ENCODE results near the gene CR1.

GRCh38 chr1:207633226-207633625 lies 137.3 kb downstream of the CR1 start:
- TF ChIP-seq CTCF (conservative IDR thresholded peaks at IDR 0.05; ENCODE audit: low read depth, low read length): no peak
- TF ChIP-seq, protein P1, sequence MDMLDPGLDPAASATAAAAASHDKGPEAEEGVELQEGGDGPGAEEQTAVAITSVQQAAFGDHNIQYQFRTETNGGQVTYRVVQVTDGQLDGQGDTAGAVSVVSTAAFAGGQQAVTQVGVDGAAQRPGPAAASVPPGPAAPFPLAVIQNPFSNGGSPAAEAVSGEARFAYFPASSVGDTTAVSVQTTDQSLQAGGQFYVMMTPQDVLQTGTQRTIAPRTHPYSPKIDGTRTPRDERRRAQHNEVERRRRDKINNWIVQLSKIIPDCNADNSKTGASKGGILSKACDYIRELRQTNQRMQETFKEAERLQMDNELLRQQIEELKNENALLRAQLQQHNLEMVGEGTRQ (IDR thresholded peaks at IDR 0.05; ENCODE audit: low read depth, low read length): no peak
- peak; percentile 78 for TF ChIP-seq CEBPB (IDR thresholded peaks at IDR 0.05; ENCODE audit: low read depth, low read length)
- TF ChIP-seq POLR2A (IDR thresholded peaks at IDR 0.05; ENCODE audit: low read depth, low read length): no peak
- TF ChIP-seq, protein P2, sequence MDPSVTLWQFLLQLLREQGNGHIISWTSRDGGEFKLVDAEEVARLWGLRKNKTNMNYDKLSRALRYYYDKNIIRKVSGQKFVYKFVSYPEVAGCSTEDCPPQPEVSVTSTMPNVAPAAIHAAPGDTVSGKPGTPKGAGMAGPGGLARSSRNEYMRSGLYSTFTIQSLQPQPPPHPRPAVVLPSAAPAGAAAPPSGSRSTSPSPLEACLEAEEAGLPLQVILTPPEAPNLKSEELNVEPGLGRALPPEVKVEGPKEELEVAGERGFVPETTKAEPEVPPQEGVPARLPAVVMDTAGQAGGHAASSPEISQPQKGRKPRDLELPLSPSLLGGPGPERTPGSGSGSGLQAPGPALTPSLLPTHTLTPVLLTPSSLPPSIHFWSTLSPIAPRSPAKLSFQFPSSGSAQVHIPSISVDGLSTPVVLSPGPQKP (IDR thresholded peaks at IDR 0.05; ENCODE audit: borderline replicate concordance, low read depth, low read length): no peak
- no peak for TF ChIP-seq RAD21 (IDR thresholded peaks at IDR 0.05; ENCODE audit: low read length)
- TF ChIP-seq BHLHE40 (IDR thresholded peaks at IDR 0.05; ENCODE audit: low read depth, low read length): no peak

Measured in IMR-90 (cell line).